HepG2 (cell line): ENCODE results near the gene PLCB1. TPM values are rescaled to one million over a fixed set of nuclear protein-coding genes. Genes with fewer than 3 reads are reported as not detected.
A peak's percentile ranks its signal among the peaks of the same experiment; 100 is the strongest.

ENCODE experiments used
- ELF3 ChIP-seq: IDR thresholded peaks from 2 replicates; pipeline ENCODE4 v1.6.1; 2016; ENCODE audit warnings: missing genetic modification reagents, missing compliant biosample characterization
- EP300 ChIP-seq, 3 experiments: sonication (generic) in 1 of 3; formaldehyde crosslinking in 1 of 3; IDR thresholded peaks; 2 replicates each; pipeline versions ENCODE4 v1.5.1 to v1.6.1; 2011 to 2020; ENCODE audit warnings: low read depth in 2 of 3, low read length in 2 of 3, borderline replicate concordance in 1 of 3, improper control_type of control experiment in 1 of 3, mild to moderate bottlenecking in 1 of 3, missing genetic modification reagents in 1 of 3, moderate library complexity in 1 of 3
- ETV5 ChIP-seq: IDR thresholded peaks from 2 replicates; pipeline ENCODE4 v1.6.1; 2018; ENCODE audit warnings: missing biosample characterization, missing genetic modification reagents, inconsistent platforms, borderline replicate concordance
- FOXK1 ChIP-seq: sonication (generic); formaldehyde crosslinking; IDR thresholded peaks from 2 replicates; pipeline ENCODE4 v1.4.0; 2020; ENCODE audit warnings: low read depth, missing genetic modification reagents, borderline replicate concordance
- FOXK2 ChIP-seq: fragments of 450-650 bp; IDR thresholded peaks from 2 replicates; pipeline ENCODE4 v1.6.1; 2016
- HOMEZ ChIP-seq: IDR thresholded peaks from 2 replicates; pipeline ENCODE4 v1.6.1; 2016; ENCODE audit warnings: low read depth
- MYC ChIP-seq: sonication (generic); formaldehyde crosslinking; IDR thresholded peaks from 2 replicates; pipeline ENCODE4 v1.9.0; 2021; ENCODE audit warnings: missing genetic modification reagents, borderline replicate concordance
- NCOR1 ChIP-seq: fragments of 200-600 bp; sonication (generic); IDR thresholded peaks from 2 replicates; pipeline ENCODE4 v1.7.0; 2017; ENCODE audit warnings: antibody characterized with exemption, low read length, borderline replicate concordance
- POLR2AphosphoS2 ChIP-seq: IDR thresholded peaks from 2 replicates; pipeline ENCODE4 v1.6.1; 2011; ENCODE audit warnings: low read depth, low read length, improper control_type of control experiment
- RCOR2 ChIP-seq: IDR thresholded peaks from 2 replicates; pipeline ENCODE4 v1.6.1; 2016; ENCODE audit warnings: missing biosample characterization, missing genetic modification reagents
- RFXANK ChIP-seq: IDR thresholded peaks from 2 replicates; pipeline ENCODE4 v1.6.1; 2016
- SOX13 ChIP-seq, 3 experiments: fragments of 450-650 bp in 1 of 3; sonication (generic) in 1 of 3; formaldehyde crosslinking in 1 of 3; IDR thresholded peaks in 2 of 3; conservative IDR thresholded peaks in 1 of 3; 2 replicates each; pipeline versions ENCODE4 v1.5.0 to v1.6.1; 2016 to 2020; ENCODE audit warnings: antibody characterized with exemption in 1 of 3, mild to moderate bottlenecking in 1 of 3, missing compliant biosample characterization in 1 of 3, missing genetic modification reagents in 1 of 3, moderate library complexity in 1 of 3
- TEAD3 ChIP-seq: optimal IDR thresholded peaks from 2 replicates; pipeline ENCODE3; 2016; ENCODE audit warnings: borderline replicate concordance
- TP53 ChIP-seq: sonication (generic); formaldehyde crosslinking; conservative IDR thresholded peaks from 2 replicates; pipeline ENCODE4 v1.4.0; 2020; ENCODE audit warnings: missing genetic modification reagents
- ZBTB49 ChIP-seq: sonication (generic); formaldehyde crosslinking; IDR thresholded peaks from 2 replicates; pipeline ENCODE4 v1.4.0; 2020; ENCODE audit warnings: missing genetic modification reagents, borderline replicate concordance
- ZFP37 ChIP-seq: sonication (generic); formaldehyde crosslinking; IDR thresholded peaks from 2 replicates; pipeline ENCODE4 v1.4.0; 2020; ENCODE audit warnings: missing genetic modification reagents, borderline replicate concordance
- ZNF30 ChIP-seq: sonication (generic); formaldehyde crosslinking; IDR thresholded peaks from 2 replicates; pipeline ENCODE4 v1.5.0; 2020; ENCODE audit warnings: mild to moderate bottlenecking, missing genetic modification reagents
- ZNF547 ChIP-seq: sonication (generic); formaldehyde crosslinking; IDR thresholded peaks from 2 replicates; pipeline ENCODE4 v1.5.1; 2020; ENCODE audit warnings: mild to moderate bottlenecking, missing genetic modification reagents
- ZNF652 ChIP-seq: IDR thresholded peaks from 2 replicates; pipeline ENCODE4 v1.6.1; 2016; ENCODE audit warnings: low read depth, borderline replicate concordance
- polyA plus RNA-seq, 8 experiments: library from polyadenylated mRNA; depleted of rRNA in 3 of 8; stranded (reverse) in 7 of 8; unstranded in 1 of 8; fragments of >200 nt; fragmentation: Illumina TruSeq in 4 of 8; extraction: Trizol in 4 of 8; gene quantifications; 2 replicates each; pipeline versions ENCODE4 v1.2.1 to v1.2.3, GENCODE V29; 2011 to 2016; ENCODE audit warnings: low read depth in 4 of 8, missing spikeins in 1 of 8, mixed read lengths in 1 of 8; ENCODE audit not compliant: insufficient read depth in 1 of 8
- total RNA-seq, 5 experiments: library from RNA; depleted of rRNA; stranded (reverse); fragments of >200 nt; fragmentation: Illumina TruSeq; extraction: Trizol; gene quantifications; 2 replicates each; pipeline ENCODE4 v1.2.3, GENCODE V29; 2016; ENCODE audit warnings: low read depth in 1 of 5
- TF ChIP-seq, protein P1 (sequence below): sonication (generic); formaldehyde crosslinking; IDR thresholded peaks from 2 replicates; pipeline ENCODE4 v1.4.0; 2020; ENCODE audit warnings: mild to moderate bottlenecking, missing genetic modification reagents, borderline replicate concordance

Gene PLCB1
- total and polyA plus RNA-seq, 2 of the 13 experiments (the other 11 are each of a cell fraction or from before 2014, with no cell fraction given), result 42.4 to 55.9 TPM

GRCh38 chr20:8447262-8448120 is 315.4 kb downstream of the PLCB1 start (continued):
- TF ChIP-seq ETV5, result peak; percentile 48; the same call in 1 of the 2 replicates
- 0 out of 2 replicates have a peak, but pooled peaks have one; percentile 6 for TF ChIP-seq ZNF652 (CRISPR knock-in tag)
- TF ChIP-seq SOX13 (IDR thresholded peaks at IDR 0.05), result 0 out of 2 replicates have a peak, but pooled peaks have one; percentile 35
- peak in 1 of 2 experiments; percentile 34; a peak in 1 of 4 replicates for TF ChIP-seq SOX13 (CRISPR knock-in tag; conservative IDR thresholded peaks at IDR 0.05 in 1 of 2, IDR thresholded peaks at IDR 0.05 in 1 of 2)
- no peak for TF ChIP-seq POLR2AphosphoS2
- peak; percentile 78 for TF ChIP-seq RCOR2
- no peak for TF ChIP-seq ZBTB49 (CRISPR knock-in tag)
- TF ChIP-seq ELF3 (CRISPR knock-in tag), result peak; percentile 97
- no peak for TF ChIP-seq TP53
- no peak for TF ChIP-seq ZNF30
- TF ChIP-seq ZNF547, result no peak
- TF ChIP-seq, protein P1, sequence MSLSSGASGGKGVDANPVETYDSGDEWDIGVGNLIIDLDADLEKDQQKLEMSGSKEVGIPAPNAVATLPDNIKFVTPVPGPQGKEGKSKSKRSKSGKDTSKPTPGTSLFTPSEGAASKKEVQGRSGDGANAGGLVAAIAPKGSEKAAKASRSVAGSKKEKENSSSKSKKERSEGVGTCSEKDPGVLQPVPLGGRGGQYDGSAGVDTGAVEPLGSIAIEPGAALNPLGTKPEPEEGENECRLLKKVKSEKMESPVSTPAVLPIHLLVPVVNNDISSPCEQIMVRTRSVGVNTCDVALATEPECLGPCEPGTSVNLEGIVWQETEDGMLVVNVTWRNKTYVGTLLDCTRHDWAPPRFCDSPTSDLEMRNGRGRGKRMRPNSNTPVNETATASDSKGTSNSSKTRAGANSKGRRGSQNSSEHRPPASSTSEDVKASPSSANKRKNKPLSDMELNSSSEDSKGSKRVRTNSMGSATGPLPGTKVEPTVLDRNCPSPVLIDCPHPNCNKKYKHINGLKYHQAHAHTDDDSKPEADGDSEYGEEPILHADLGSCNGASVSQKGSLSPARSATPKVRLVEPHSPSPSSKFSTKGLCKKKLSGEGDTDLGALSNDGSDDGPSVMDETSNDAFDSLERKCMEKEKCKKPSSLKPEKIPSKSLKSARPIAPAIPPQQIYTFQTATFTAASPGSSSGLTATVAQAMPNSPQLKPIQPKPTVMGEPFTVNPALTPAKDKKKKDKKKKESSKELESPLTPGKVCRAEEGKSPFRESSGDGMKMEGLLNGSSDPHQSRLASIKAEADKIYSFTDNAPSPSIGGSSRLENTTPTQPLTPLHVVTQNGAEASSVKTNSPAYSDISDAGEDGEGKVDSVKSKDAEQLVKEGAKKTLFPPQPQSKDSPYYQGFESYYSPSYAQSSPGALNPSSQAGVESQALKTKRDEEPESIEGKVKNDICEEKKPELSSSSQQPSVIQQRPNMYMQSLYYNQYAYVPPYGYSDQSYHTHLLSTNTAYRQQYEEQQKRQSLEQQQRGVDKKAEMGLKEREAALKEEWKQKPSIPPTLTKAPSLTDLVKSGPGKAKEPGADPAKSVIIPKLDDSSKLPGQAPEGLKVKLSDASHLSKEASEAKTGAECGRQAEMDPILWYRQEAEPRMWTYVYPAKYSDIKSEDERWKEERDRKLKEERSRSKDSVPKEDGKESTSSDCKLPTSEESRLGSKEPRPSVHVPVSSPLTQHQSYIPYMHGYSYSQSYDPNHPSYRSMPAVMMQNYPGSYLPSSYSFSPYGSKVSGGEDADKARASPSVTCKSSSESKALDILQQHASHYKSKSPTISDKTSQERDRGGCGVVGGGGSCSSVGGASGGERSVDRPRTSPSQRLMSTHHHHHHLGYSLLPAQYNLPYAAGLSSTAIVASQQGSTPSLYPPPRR (CRISPR knock-in tag), result peak; percentile 82
- no peak for TF ChIP-seq ZFP37 (CRISPR knock-in tag)
- TF ChIP-seq TEAD3 (CRISPR knock-in tag), result peak; percentile 51
- TF ChIP-seq HOMEZ (CRISPR knock-in tag), result peak; percentile 88; the same call in 1 of the 2 replicates
- TF ChIP-seq RFXANK (CRISPR knock-in tag), result no peak
- peak; percentile 67; the same call in 1 of the 2 replicates for TF ChIP-seq FOXK1 (CRISPR knock-in tag)
- TF ChIP-seq EP300 (IDR thresholded peaks at IDR 0.05; ENCODE audit: low read depth in 2 of 2, low read length in 2 of 2), result peak in 1 of 2 experiments; percentile 58; a peak in 1 of 4 replicates
- no peak for TF ChIP-seq EP300 (CRISPR knock-in tag; IDR thresholded peaks at IDR 0.05; ENCODE audit: borderline replicate concordance)
- TF ChIP-seq NCOR1, result 0 out of 2 replicates have a peak, but pooled peaks have one; percentile 26
- peak; percentile 35; the same call in 1 of the 2 replicates for TF ChIP-seq FOXK2
- TF ChIP-seq MYC (CRISPR knock-in tag), result no peak
